ENCODE data around the gene SIDT2. TPM values are rescaled to one million over a fixed set of nuclear protein-coding genes. Genes with fewer than 3 reads are reported as not detected.

The SIDT2 gene
- polyA plus RNA-seq, 1 donor from 2014 or later, result 11.1 TPM

DNA sequence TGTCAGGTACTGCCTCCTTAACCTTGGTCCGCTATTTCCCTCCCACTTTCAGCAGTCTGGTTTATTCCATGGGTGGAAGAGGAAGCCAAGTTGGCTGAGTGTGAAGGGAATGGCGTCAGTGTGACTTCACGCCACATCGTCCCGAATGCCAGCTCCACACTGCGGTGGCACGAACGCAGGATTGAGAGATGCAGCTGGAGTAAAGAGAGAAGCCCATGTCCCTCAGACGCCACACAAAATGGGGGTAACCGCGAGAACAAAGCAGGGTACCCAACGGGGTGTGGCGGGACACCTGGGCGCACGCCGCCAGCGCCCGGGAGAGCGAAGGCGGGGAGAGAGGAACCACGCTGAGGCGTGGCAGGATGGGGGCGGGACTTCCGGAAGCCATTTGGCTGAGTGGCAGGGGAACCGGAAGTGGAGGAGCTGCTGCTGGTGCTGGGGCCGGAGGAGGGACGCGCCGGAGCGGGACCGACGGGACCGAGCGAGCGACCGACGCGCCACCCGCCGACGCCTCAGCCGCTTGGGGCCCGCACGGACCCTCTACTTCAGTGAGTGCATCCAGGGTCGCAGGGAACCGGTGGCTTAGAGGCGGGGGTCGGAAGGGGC is 34.6 kb upstream of the SIDT2 start, which contains the start of gene PAFAH1B2:
TSS of gene PAFAH1B2 (plus strand) at position 417 of the 606 bp plus-strand sequence. CDS start 8,161 bp downstream, outside the sequence.
- peak within 1 kb of the TSS; percentile 94 for H3K27ac ChIP-seq (ENCODE audit: low read length)
- H3K27me3 ChIP-seq (ENCODE audit: insufficient read depth, low read depth, low read length), result no peaks in the 10 kb centered on the region
- peak within 1 kb of the TSS; percentile 89 for H2AFZ ChIP-seq (ENCODE audit: low read depth, low read length)
- peaks cover 9% of the 10 kb centered on the region for H4K20me1 ChIP-seq (ENCODE audit: insufficient read depth)
- H3K9me2 ChIP-seq (ENCODE audit: insufficient read depth, low read length), result no peaks in the 10 kb centered on the region
- peaks cover 44% of the 10 kb centered on the region for H3K79me2 ChIP-seq (replicated peaks; ENCODE audit: insufficient read depth, low read length)
- H3K4me2 ChIP-seq (ENCODE audit: low read length), result peak within 1 kb of the TSS; percentile 85
- peak within 1 kb of the TSS; percentile 91 for H3K9ac ChIP-seq (ENCODE audit: low read length)
- no peaks in the 10 kb centered on the region for H3F3A ChIP-seq (ENCODE audit: insufficient read depth, low read length, poor library complexity, severe bottlenecking)
- TF ChIP-seq EZH2 (IDR thresholded peaks at IDR 0.05; ENCODE audit: borderline replicate concordance, insufficient read depth, low read length, poor library complexity, severe bottlenecking) (no peak), RAD21 (conservative IDR thresholded peaks at IDR 0.05) (peak; percentile 45), TAF1 (IDR thresholded peaks at IDR 0.05; ENCODE audit: low read depth) (peak; percentile 96), SMC3 (conservative IDR thresholded peaks at IDR 0.05; ENCODE audit: poor library complexity) (no peak), EP300 (conservative IDR thresholded peaks at IDR 0.05; ENCODE audit: poor library complexity, severe bottlenecking) (peak; percentile 64), POLR2AphosphoS5 (IDR thresholded peaks at IDR 0.05) (no peak), MXI1 (conservative IDR thresholded peaks at IDR 0.05; ENCODE audit: poor library complexity, severe bottlenecking) (peak; percentile 97)
- TF ChIP-seq, protein P1, sequence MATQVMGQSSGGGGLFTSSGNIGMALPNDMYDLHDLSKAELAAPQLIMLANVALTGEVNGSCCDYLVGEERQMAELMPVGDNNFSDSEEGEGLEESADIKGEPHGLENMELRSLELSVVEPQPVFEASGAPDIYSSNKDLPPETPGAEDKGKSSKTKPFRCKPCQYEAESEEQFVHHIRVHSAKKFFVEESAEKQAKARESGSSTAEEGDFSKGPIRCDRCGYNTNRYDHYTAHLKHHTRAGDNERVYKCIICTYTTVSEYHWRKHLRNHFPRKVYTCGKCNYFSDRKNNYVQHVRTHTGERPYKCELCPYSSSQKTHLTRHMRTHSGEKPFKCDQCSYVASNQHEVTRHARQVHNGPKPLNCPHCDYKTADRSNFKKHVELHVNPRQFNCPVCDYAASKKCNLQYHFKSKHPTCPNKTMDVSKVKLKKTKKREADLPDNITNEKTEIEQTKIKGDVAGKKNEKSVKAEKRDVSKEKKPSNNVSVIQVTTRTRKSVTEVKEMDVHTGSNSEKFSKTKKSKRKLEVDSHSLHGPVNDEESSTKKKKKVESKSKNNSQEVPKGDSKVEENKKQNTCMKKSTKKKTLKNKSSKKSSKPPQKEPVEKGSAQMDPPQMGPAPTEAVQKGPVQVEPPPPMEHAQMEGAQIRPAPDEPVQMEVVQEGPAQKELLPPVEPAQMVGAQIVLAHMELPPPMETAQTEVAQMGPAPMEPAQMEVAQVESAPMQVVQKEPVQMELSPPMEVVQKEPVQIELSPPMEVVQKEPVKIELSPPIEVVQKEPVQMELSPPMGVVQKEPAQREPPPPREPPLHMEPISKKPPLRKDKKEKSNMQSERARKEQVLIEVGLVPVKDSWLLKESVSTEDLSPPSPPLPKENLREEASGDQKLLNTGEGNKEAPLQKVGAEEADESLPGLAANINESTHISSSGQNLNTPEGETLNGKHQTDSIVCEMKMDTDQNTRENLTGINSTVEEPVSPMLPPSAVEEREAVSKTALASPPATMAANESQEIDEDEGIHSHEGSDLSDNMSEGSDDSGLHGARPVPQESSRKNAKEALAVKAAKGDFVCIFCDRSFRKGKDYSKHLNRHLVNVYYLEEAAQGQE (IDR thresholded peaks at IDR 0.05; ENCODE audit: borderline replicate concordance), result peak; percentile 72
- TF ChIP-seq, protein P2, sequence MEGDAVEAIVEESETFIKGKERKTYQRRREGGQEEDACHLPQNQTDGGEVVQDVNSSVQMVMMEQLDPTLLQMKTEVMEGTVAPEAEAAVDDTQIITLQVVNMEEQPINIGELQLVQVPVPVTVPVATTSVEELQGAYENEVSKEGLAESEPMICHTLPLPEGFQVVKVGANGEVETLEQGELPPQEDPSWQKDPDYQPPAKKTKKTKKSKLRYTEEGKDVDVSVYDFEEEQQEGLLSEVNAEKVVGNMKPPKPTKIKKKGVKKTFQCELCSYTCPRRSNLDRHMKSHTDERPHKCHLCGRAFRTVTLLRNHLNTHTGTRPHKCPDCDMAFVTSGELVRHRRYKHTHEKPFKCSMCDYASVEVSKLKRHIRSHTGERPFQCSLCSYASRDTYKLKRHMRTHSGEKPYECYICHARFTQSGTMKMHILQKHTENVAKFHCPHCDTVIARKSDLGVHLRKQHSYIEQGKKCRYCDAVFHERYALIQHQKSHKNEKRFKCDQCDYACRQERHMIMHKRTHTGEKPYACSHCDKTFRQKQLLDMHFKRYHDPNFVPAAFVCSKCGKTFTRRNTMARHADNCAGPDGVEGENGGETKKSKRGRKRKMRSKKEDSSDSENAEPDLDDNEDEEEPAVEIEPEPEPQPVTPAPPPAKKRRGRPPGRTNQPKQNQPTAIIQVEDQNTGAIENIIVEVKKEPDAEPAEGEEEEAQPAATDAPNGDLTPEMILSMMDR (IDR thresholded peaks at IDR 0.05; ENCODE audit: poor library complexity, severe bottlenecking), result no peak
- H3K4me3 ChIP-seq (ENCODE audit: low read length), result peak within 1 kb of the TSS; percentile 88
- no peaks in the 10 kb centered on the region for H3K36me3 ChIP-seq (ENCODE audit: insufficient read depth, low read length)
- no peaks in the 10 kb centered on the region for H3K9me3 ChIP-seq (ENCODE audit: low read length)

DNA sequence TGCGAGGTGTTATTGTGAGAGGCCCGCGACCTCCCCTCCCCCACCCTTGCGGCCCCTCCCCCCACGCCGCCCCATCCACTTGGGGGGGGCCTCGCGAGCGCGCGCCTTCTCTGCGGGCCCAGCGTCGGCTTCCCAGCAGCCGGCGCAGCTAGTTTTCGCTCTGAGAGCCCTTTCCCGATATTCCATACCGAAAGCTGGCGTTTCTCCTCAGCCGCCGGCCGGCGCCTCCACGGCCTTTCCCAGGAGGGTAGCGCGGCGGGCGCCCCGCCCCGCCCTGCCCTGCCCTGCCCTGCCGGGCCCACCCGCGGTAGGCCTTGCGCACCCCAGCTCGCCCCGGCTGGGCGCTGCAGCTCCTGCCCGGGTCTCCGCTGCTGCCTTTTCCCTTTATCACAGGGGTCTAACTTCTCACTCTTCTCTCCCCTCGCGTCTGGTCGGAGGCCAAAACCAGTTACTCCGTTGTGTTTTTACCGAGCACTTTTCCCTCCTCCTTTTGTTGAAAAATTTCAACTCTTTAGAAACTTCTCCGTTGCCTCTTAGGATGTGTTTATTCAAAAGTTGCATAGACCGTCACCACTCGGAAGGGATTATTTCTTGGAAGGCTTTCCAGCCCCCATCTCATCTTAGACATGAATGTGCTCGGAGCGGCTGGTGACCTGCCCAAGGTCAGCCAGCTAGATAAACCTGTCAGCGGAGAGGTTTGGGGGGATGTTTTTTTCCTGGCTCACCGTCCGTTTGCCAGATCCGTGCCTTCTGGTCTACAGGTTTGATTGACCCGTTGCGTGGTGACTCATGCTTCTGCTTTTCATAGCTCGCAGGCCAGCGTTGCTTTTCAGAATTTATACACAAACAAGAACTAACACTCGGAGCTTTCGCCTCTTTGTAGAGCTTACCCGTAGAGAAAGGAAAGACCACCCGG is 33.8 kb upstream of the SIDT2 start:
- no peak for TF ChIP-seq RAD21 (conservative IDR thresholded peaks at IDR 0.05)
- TF ChIP-seq, protein P2 (IDR thresholded peaks at IDR 0.05; ENCODE audit: poor library complexity, severe bottlenecking), result no peak
- no peak for TF ChIP-seq SMC3 (conservative IDR thresholded peaks at IDR 0.05; ENCODE audit: poor library complexity)
- no peak for TF ChIP-seq MXI1 (conservative IDR thresholded peaks at IDR 0.05; ENCODE audit: poor library complexity, severe bottlenecking)
- TF ChIP-seq TAF1 (IDR thresholded peaks at IDR 0.05; ENCODE audit: low read depth), result no peak
- no peak for TF ChIP-seq EP300 (conservative IDR thresholded peaks at IDR 0.05; ENCODE audit: poor library complexity, severe bottlenecking)
- no peak for TF ChIP-seq POLR2AphosphoS5 (IDR thresholded peaks at IDR 0.05)
- TF ChIP-seq, protein P1 (IDR thresholded peaks at IDR 0.05; ENCODE audit: borderline replicate concordance), result no peak
- TF ChIP-seq EZH2 (IDR thresholded peaks at IDR 0.05; ENCODE audit: borderline replicate concordance, insufficient read depth, low read length, poor library complexity, severe bottlenecking), result no peak
- peaks cover 52% of the 10 kb centered on the region for H3K79me2 ChIP-seq (replicated peaks; ENCODE audit: insufficient read depth, low read length)
- no peaks in the 10 kb centered on the region for H3K9me2 ChIP-seq (ENCODE audit: insufficient read depth, low read length)
- H2AFZ ChIP-seq (ENCODE audit: low read depth, low read length), result peak overlapping the region; percentile 89
- no peaks in the 10 kb centered on the region for H3K9me3 ChIP-seq (ENCODE audit: low read length)
- peak overlapping the region; percentile 91 for H3K9ac ChIP-seq (ENCODE audit: low read length)
- no peaks in the 10 kb centered on the region for H3K27me3 ChIP-seq (ENCODE audit: insufficient read depth, low read depth, low read length)
- H3K4me3 ChIP-seq (ENCODE audit: low read length), result peak overlapping the region; percentile 88
- H3K27ac ChIP-seq (ENCODE audit: low read length), result peak overlapping the region; percentile 94
- no peaks in the 10 kb centered on the region for H3F3A ChIP-seq (ENCODE audit: insufficient read depth, low read length, poor library complexity, severe bottlenecking)
- H3K36me3 ChIP-seq (ENCODE audit: insufficient read depth, low read length), result no peaks in the 10 kb centered on the region
- peaks cover 9% of the 10 kb centered on the region for H4K20me1 ChIP-seq (ENCODE audit: insufficient read depth)
- peak overlapping the region; percentile 81 for H3K4me2 ChIP-seq (ENCODE audit: low read length)

Measured in neural cell (in vitro differentiated cells).